ENCODE results near the gene REXO5.

DNA sequence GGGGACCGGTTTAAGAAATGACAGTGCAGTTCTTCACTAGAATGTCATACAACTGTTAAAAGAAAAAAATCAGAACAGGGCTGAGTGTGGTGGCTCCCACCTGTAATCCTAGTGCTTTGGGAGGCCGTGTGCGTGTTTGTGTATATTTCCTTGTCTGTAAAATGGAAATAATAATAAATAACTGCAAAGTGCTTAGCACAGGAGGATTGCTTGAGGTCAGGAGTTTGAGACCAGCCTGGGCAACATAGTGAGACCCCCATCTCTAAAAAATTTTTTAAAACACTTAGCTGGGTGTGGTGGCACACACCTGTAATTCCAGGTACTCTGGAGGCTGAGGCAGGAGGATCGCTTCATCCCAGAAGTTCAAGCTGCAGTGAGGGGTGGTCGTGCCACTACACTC, 40.0 kb upstream of the REXO5 start:
- TF ChIP-seq, protein P1, sequence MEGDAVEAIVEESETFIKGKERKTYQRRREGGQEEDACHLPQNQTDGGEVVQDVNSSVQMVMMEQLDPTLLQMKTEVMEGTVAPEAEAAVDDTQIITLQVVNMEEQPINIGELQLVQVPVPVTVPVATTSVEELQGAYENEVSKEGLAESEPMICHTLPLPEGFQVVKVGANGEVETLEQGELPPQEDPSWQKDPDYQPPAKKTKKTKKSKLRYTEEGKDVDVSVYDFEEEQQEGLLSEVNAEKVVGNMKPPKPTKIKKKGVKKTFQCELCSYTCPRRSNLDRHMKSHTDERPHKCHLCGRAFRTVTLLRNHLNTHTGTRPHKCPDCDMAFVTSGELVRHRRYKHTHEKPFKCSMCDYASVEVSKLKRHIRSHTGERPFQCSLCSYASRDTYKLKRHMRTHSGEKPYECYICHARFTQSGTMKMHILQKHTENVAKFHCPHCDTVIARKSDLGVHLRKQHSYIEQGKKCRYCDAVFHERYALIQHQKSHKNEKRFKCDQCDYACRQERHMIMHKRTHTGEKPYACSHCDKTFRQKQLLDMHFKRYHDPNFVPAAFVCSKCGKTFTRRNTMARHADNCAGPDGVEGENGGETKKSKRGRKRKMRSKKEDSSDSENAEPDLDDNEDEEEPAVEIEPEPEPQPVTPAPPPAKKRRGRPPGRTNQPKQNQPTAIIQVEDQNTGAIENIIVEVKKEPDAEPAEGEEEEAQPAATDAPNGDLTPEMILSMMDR (tag by site-specific recombination; IDR thresholded peaks at IDR 0.05), result no peak
- TF ChIP-seq MYNN (tag by site-specific recombination; IDR thresholded peaks at IDR 0.05; ENCODE audit: borderline replicate concordance) (no peak), ZNF792 (tag by site-specific recombination; IDR thresholded peaks at IDR 0.05) (no peak), ZNF132 (tag by site-specific recombination; IDR thresholded peaks at IDR 0.05; ENCODE audit: borderline replicate concordance) (no peak), SCRT2 (tag by site-specific recombination; IDR thresholded peaks at IDR 0.05) (no peak), ZFP69B (tag by site-specific recombination; IDR thresholded peaks at IDR 0.05) (no peak), SP2 (tag by site-specific recombination; IDR thresholded peaks at IDR 0.05) (no peak)
- TF ChIP-seq, protein P2, sequence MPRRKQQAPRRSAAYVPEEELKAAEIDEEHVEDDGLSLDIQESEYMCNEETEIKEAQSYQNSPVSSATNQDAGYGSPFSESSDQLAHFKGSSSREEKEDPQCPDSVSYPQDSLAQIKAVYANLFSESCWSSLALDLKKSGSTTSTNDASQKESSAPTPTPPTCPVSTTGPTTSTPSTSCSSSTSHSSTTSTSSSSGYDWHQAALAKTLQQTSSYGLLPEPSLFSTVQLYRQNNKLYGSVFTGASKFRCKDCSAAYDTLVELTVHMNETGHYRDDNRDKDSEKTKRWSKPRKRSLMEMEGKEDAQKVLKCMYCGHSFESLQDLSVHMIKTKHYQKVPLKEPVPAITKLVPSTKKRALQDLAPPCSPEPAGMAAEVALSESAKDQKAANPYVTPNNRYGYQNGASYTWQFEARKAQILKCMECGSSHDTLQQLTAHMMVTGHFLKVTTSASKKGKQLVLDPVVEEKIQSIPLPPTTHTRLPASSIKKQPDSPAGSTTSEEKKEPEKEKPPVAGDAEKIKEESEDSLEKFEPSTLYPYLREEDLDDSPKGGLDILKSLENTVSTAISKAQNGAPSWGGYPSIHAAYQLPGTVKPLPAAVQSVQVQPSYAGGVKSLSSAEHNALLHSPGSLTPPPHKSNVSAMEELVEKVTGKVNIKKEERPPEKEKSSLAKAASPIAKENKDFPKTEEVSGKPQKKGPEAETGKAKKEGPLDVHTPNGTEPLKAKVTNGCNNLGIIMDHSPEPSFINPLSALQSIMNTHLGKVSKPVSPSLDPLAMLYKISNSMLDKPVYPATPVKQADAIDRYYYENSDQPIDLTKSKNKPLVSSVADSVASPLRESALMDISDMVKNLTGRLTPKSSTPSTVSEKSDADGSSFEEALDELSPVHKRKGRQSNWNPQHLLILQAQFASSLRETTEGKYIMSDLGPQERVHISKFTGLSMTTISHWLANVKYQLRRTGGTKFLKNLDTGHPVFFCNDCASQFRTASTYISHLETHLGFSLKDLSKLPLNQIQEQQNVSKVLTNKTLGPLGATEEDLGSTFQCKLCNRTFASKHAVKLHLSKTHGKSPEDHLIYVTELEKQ (tag by site-specific recombination; IDR thresholded peaks at IDR 0.05; ENCODE audit: borderline replicate concordance), result no peak
